HG03565 (cell line): ENCODE results near the gene RGS3.

Experiments used
- ATAC-seq: cut with Tn5 transposase; IDR thresholded peaks from one replicate; pipeline ENCODE4 v1.9.1; 2021; ENCODE audit warnings: mild to moderate bottlenecking, moderate library complexity; ENCODE audit not compliant: unreplicated experiment

Gene RGS3

GRCh38 chr9:113528088-113528487 lies 64.6 kb downstream of the RGS3 start:
- no peak for ATAC-seq

- no peak for ATAC-seq
These were observed 65.3 kb downstream of the RGS3 start for GRCh38 chr9:113528811-113529210.

GRCh38 chr9:113529336-113530009 lies 65.9 kb downstream of the RGS3 start:
- ATAC-seq = no peak

- no peak for ATAC-seq
These were observed 66.6 kb downstream of the RGS3 start for GRCh38 chr9:113530022-113530635.

GRCh38 chr9:113530942-113531341 lies 67.4 kb downstream of the RGS3 start:
- no peak for ATAC-seq

GRCh38 chr9:113531919-113532808 lies 68.6 kb downstream of the RGS3 start:
- ATAC-seq = no peak

- ATAC-seq = no peak
These were observed 69.3 kb downstream of the RGS3 start for GRCh38 chr9:113532809-113533190.

- ATAC-seq = no peak
These were observed 70.1 kb downstream of the RGS3 start for GRCh38 chr9:113533335-113534225.

GRCh38 chr9:113535756-113536155 lies 72.2 kb downstream of the RGS3 start:
- no peak for ATAC-seq

GRCh38 chr9:113536166-113536482 lies 72.6 kb downstream of the RGS3 start:
- no peak for ATAC-seq

GRCh38 chr9:113536483-113537228 lies 73.1 kb downstream of the RGS3 start:
- no peak for ATAC-seq

GRCh38 chr9:113537229-113537810 lies 73.8 kb downstream of the RGS3 start:
- no peak for ATAC-seq

- no peak for ATAC-seq
These were observed 74.6 kb downstream of the RGS3 start for GRCh38 chr9:113538131-113538530.

GRCh38 chr9:113538701-113539430 lies 75.3 kb downstream of the RGS3 start:
- no peak for ATAC-seq

GRCh38 chr9:113540466-113540865 lies 76.9 kb downstream of the RGS3 start:
- no peak for ATAC-seq

GRCh38 chr9:113541019-113541900 lies 77.7 kb downstream of the RGS3 start:
- ATAC-seq = no peak

GRCh38 chr9:113542006-113542405 lies 78.5 kb downstream of the RGS3 start:
- ATAC-seq = no peak

- no peak for ATAC-seq
These were observed 79.2 kb downstream of the RGS3 start for GRCh38 chr9:113542741-113543140.
